IPS-20b (cell line): ENCODE measurements around the gene WFS1.

Experiments
- H3K27ac ChIP-seq: one replicate; pipeline ENCODE4 v1.5.1; 2013; ENCODE audit warnings: low read length
- H3K27me3 ChIP-seq: 2 replicates; pipeline ENCODE4 v1.6.1; 2013; ENCODE audit warnings: mild to moderate bottlenecking, low read length, inconsistent platforms; ENCODE audit not compliant: insufficient read depth
- H3K36me3 ChIP-seq: 2 replicates; pipeline ENCODE4 v1.6.1; 2013; ENCODE audit warnings: low read depth, mild to moderate bottlenecking, inconsistent platforms, low read length, moderate library complexity; ENCODE audit not compliant: insufficient read depth
- H3K4me1 ChIP-seq: 2 replicates; pipeline ENCODE4 v1.6.1; 2013; ENCODE audit warnings: mild to moderate bottlenecking, control low read depth, inconsistent platforms, low read length, moderate library complexity; ENCODE audit not compliant: insufficient read depth
- H3K4me3 ChIP-seq: 2 replicates; pipeline ENCODE4 v1.5.1; 2013; ENCODE audit warnings: mild to moderate bottlenecking, low read length, inconsistent platforms
- H3K9ac ChIP-seq: 2 replicates; pipeline ENCODE4 v1.6.1; 2013; ENCODE audit warnings: low read depth, mild to moderate bottlenecking, inconsistent platforms, low read length, moderate library complexity
- H3K9me3 ChIP-seq: 2 replicates; pipeline ENCODE4 v1.6.1; 2013; ENCODE audit warnings: mild to moderate bottlenecking, low read depth, low read length, inconsistent platforms; ENCODE audit not compliant: insufficient read depth

Gene WFS1

GRCh38 chr4:6267573-6267972 is 2.1 kb upstream of the WFS1 start:
- H3K27ac ChIP-seq = no peak overlapping the region
- no peaks in the 10 kb centered on the region for H3K9me3 ChIP-seq
- H3K9ac ChIP-seq = no peak overlapping the region
- no peaks in the 10 kb centered on the region for H3K36me3 ChIP-seq
- peaks cover 12% of the 10 kb centered on the region; the same call in 1 of the 2 replicates for H3K27me3 ChIP-seq
- no peak overlapping the region for H3K4me3 ChIP-seq
- peaks cover 5% of the 10 kb centered on the region; the same call in 1 of the 2 replicates for H3K4me1 ChIP-seq

GRCh38 chr4:6268650-6269615 is 717 bp upstream of the WFS1 start:
- Histone ChIP-seq H3K9me3 (no peaks in the 10 kb centered on the region), H3K27me3 (peaks cover 12% of the 10 kb centered on the region; the same call in 1 of the 2 replicates), H3K4me1 (peaks cover 9% of the 10 kb centered on the region; the same call in 1 of the 2 replicates), H3K36me3 (no peaks in the 10 kb centered on the region), H3K27ac (no peak overlapping the region), H3K9ac (peak overlapping the region; percentile 32; the same call in 1 of the 2 replicates), H3K4me3 (peak overlapping the region; percentile 69)

- Histone ChIP-seq H3K4me3 (peak overlapping the region; percentile 83; the same call in 1 of the 2 replicates), H3K27ac (no peak overlapping the region), H3K9ac (peak overlapping the region; percentile 13; the same call in 1 of the 2 replicates), H3K4me1 (peaks cover 17% of the 10 kb centered on the region; the same call in 1 of the 2 replicates), H3K36me3 (no peaks in the 10 kb centered on the region), H3K27me3 (peaks cover 12% of the 10 kb centered on the region; the same call in 1 of the 2 replicates), H3K9me3 (no peaks in the 10 kb centered on the region)
Measured at GRCh38 chr4:6270636-6271121, 1.0 kb downstream of the WFS1 start.

- no peak overlapping the region for H3K4me3 ChIP-seq
- H3K4me1 ChIP-seq = peaks cover 17% of the 10 kb centered on the region; the same call in 1 of the 2 replicates
- no peaks in the 10 kb centered on the region for H3K9me3 ChIP-seq
- H3K27me3 ChIP-seq = peaks cover 12% of the 10 kb centered on the region; the same call in 1 of the 2 replicates
- H3K36me3 ChIP-seq = no peaks in the 10 kb centered on the region
- H3K27ac ChIP-seq = no peak overlapping the region
- H3K9ac ChIP-seq = no peak overlapping the region
Measured at GRCh38 chr4:6271206-6271605, 1.6 kb downstream of the WFS1 start.

GRCh38 chr4:6271701-6272465 is 2.2 kb downstream of the WFS1 start:
- H3K4me1 ChIP-seq = peaks cover 17% of the 10 kb centered on the region; the same call in 1 of the 2 replicates
- no peak overlapping the region for H3K9ac ChIP-seq
- no peak overlapping the region for H3K4me3 ChIP-seq
- H3K36me3 ChIP-seq = no peaks in the 10 kb centered on the region
- no peaks in the 10 kb centered on the region for H3K9me3 ChIP-seq
- no peak overlapping the region for H3K27ac ChIP-seq
- peaks cover 12% of the 10 kb centered on the region; the same call in 1 of the 2 replicates for H3K27me3 ChIP-seq

GRCh38 chr4:6272863-6273660 is 3.4 kb downstream of the WFS1 start:
- no peak overlapping the region for H3K27ac ChIP-seq
- H3K4me1 ChIP-seq = peaks cover 17% of the 10 kb centered on the region; the same call in 1 of the 2 replicates
- H3K9ac ChIP-seq = no peak overlapping the region
- no peaks in the 10 kb centered on the region for H3K9me3 ChIP-seq
- H3K27me3 ChIP-seq = peaks cover 7% of the 10 kb centered on the region; the same call in 1 of the 2 replicates
- peaks cover 5% of the 10 kb centered on the region; the same call in 1 of the 2 replicates for H3K36me3 ChIP-seq
- H3K4me3 ChIP-seq = no peak overlapping the region

GRCh38 chr4:6273661-6273990 is 4.0 kb downstream of the WFS1 start:
- H3K9ac ChIP-seq = no peak overlapping the region
- no peak overlapping the region for H3K27ac ChIP-seq
- peaks cover 7% of the 10 kb centered on the region; the same call in 1 of the 2 replicates for H3K36me3 ChIP-seq

GRCh38 chr4:6275351-6275750 is 5.7 kb downstream of the WFS1 start:
- Histone ChIP-seq H3K27me3 (no peaks in the 10 kb centered on the region), H3K9ac (no peak overlapping the region), H3K4me3 (no peak overlapping the region), H3K36me3 (peaks cover 14% of the 10 kb centered on the region; the same call in 1 of the 2 replicates), H3K9me3 (no peaks in the 10 kb centered on the region), H3K4me1 (peaks cover 11% of the 10 kb centered on the region; the same call in 1 of the 2 replicates), H3K27ac (no peak overlapping the region)

More at GRCh38 chr4:6273661-6273990, 4.0 kb downstream of the WFS1 start:
- H3K27me3 ChIP-seq = peaks cover 2% of the 10 kb centered on the region; the same call in 1 of the 2 replicates
- H3K4me3 ChIP-seq = no peak overlapping the region
- H3K4me1 ChIP-seq = peaks cover 17% of the 10 kb centered on the region; the same call in 1 of the 2 replicates
- H3K9me3 ChIP-seq = no peaks in the 10 kb centered on the region

GRCh38 chr4:6275898-6276806 is 6.5 kb downstream of the WFS1 start:
- H3K9me3 ChIP-seq = no peaks in the 10 kb centered on the region

More at GRCh38 chr4:6275898-6276806, 6.5 kb downstream of the WFS1 start:
- Histone ChIP-seq H3K4me1 (peaks cover 11% of the 10 kb centered on the region; the same call in 1 of the 2 replicates), H3K36me3 (peaks cover 14% of the 10 kb centered on the region; the same call in 1 of the 2 replicates), H3K9ac (no peak overlapping the region; the same call in 1 of the 2 replicates), H3K27ac (no peak overlapping the region), H3K27me3 (no peaks in the 10 kb centered on the region), H3K4me3 (no peak overlapping the region)
